OCI-LY3 (cell line): ENCODE measurements around the gene ZNF394.

Experiments
- EZH2phosphoT487 ChIP-seq: fragments of 200-600 bp; shearing (Covaris generic); IDR thresholded peaks from 2 replicates; pipeline ENCODE4 v1.6.1; 2018; ENCODE audit warnings: antibody characterized with exemption, mixed run types, low read depth
- TF ChIP-seq, protein P1 (sequence below): fragments of 200-600, 300-600 bp; sonication (generic); IDR thresholded peaks from 2 replicates; pipeline ENCODE4 v1.5.1; 2014; ENCODE audit warnings: antibody characterized with exemption, low read length, low read depth

DNA sequence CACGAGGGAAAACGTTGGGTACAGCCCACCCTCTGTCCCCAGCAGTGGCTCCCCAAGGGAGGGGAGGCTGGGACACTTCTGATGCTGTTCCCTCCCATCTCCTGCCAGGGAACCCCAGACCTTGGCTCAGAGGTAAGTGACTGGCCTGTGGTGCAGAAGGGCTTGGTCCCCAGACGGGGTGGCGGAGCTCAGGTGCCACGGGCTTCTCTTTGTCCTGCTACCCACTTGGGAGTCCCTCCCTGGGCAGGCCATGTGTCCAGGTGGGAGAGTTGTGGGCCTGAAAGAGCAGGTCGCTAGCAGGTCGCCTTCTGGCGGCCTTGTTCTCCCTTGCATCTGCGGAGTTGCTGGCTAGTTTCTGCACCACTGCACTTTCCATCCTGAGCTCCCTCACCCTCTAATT is 44.2 kb downstream of the ZNF394 start:
- TF ChIP-seq, protein P1, sequence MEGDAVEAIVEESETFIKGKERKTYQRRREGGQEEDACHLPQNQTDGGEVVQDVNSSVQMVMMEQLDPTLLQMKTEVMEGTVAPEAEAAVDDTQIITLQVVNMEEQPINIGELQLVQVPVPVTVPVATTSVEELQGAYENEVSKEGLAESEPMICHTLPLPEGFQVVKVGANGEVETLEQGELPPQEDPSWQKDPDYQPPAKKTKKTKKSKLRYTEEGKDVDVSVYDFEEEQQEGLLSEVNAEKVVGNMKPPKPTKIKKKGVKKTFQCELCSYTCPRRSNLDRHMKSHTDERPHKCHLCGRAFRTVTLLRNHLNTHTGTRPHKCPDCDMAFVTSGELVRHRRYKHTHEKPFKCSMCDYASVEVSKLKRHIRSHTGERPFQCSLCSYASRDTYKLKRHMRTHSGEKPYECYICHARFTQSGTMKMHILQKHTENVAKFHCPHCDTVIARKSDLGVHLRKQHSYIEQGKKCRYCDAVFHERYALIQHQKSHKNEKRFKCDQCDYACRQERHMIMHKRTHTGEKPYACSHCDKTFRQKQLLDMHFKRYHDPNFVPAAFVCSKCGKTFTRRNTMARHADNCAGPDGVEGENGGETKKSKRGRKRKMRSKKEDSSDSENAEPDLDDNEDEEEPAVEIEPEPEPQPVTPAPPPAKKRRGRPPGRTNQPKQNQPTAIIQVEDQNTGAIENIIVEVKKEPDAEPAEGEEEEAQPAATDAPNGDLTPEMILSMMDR, result no peak
- no peak for TF ChIP-seq EZH2phosphoT487
